GM18951 (cell line): ENCODE measurements around the gene GALNTL6.

Source experiments
- POLR2A ChIP-seq: IDR thresholded peaks from 4 replicates; pipeline ENCODE4 v1.6.1; 2011; ENCODE audit warnings: mild to moderate bottlenecking; ENCODE audit not compliant: insufficient read length, insufficient read depth; ENCODE audit errors: extremely low read depth
- in situ Hi-C: fragments of 300-500 bp; cut with MboI; formaldehyde crosslinking; loops from one replicate; pipeline ENCODE4 v1.12.0; 2022; ENCODE audit warnings: low sequenced_read_pairs, mixed read lengths, inconsistent platforms; ENCODE audit not compliant: unreplicated experiment

The GALNTL6 gene

DNA sequence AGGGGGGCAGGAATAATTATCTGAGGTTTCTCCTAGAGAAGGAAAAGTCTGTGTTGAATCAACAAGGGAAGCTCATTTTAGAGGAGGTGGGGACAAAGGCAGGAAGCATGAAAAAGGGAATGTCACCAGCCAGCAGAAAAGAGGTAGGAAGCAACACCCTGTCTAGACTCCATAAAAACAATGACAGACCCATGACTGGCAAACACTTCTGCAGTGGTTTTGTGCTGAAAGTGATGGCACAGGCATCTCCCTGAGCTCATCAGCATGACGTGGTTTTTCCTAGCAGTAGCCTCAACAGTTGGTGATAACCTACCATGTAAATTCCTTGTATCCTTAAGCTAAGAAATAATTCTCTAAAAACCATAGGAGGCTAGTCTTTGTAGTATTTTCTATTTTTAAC is 1244.7 kb downstream of the GALNTL6 start:
- no peak for TF ChIP-seq POLR2A
- in situ Hi-C loops = no loop called here

DNA sequence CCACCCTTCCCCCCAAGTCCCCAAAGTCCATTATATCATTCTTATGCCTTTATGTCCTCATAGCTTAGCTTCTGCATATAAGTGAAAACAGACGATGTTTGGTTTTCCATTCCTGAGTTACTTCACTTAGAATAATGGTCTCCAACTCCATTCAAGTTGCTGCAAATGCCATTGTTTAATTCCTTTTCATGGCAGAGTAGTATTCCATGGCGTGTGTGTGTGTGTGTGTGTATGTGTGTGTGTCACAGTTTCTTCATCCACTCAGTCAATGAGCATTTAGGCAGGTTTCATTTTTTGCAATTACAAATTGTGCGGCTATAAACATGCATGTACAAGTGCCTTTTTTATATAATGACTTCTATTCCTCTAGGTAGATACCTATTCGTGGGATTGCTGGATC is 1248.0 kb downstream of the GALNTL6 start:
- in situ Hi-C loops = no loop called here
- TF ChIP-seq POLR2A = no peak

DNA sequence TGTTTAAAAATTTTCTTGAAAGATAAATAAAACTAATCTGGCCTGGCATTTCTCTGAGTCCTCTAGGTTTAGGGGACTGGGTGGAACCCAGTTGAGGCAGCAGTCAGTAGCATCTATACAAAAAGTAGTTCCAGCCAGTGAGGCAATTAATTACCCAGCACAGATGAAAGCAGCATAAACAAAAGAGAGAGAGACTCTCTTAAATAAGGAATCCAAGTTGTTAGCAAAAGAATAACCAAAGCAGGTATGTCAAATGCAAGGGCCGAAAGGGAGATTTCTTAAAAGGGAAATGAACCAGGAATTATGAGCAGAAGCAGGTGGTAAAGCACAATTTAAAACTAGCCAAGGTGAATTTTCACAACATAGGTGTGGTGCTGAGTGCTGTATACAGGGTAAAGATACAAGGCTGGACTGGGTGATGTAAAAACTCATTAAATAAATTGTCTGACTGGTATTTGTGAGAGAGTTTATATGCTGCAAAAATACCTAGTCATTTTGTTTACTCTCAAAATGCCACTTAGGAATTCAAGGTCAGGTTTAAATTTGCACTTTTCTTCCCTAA is 1260.8 kb downstream of the GALNTL6 start:
- in situ Hi-C loops = no loop called here

DNA sequence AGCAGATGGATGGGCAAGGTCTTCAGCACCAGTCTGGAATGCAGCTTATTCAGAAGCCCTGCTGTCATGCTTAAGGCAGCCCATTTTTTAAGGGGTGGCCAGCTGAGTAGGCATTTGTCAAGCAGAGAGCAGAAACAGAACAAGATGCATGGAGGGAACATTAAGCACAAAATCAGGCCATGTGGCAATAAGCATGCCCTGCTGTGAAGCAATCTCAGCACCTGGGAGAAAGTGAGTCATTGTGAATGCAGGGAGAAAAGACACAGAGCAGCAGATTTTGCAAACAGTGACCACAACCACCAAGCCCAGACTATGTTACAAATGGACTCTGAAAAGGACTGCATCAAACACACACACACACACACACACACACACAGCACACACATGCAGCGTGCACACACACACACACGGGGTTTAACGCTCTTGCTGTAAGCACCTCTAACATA is 1261.3 kb downstream of the GALNTL6 start:
- in situ Hi-C loops = no loop called here
- no peak for TF ChIP-seq POLR2A

More for the DNA sequence above, 1260.8 kb downstream of the GALNTL6 start:
- no peak for TF ChIP-seq POLR2A

DNA sequence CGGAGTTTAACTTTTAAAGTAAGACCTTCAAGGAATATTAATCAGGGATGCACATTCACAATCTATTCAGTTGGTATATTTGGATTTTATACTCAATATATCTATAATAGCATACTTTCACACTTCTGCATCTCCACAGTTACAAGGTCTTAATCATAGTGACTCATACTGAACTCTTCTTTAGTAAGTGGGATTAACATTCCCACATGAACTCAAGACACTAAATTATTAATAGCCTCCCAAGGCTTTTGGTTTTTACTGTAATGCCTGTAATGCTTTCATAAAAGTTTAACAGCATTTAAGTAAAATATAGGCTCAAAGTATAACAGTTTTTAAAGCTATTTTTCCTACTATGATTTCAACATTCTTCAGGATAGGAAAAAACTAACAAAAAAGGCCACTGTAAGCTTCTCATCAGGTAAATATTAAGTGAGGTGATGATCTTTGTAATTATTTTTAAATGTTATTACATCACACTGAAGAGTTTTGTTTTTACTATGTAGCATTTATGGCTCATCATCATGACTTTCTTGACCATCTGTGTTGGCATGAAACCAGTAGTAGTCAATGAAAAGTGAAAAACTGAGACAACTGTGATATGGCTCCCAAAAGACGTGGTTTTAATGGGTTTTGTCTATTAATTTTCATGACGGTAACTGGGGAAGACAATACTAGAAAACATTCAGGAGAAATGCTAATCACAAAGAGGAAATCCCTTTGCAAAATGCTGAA is 1263.9 kb downstream of the GALNTL6 start:
- TF ChIP-seq POLR2A = no peak
- in situ Hi-C loops = no loop called here

DNA sequence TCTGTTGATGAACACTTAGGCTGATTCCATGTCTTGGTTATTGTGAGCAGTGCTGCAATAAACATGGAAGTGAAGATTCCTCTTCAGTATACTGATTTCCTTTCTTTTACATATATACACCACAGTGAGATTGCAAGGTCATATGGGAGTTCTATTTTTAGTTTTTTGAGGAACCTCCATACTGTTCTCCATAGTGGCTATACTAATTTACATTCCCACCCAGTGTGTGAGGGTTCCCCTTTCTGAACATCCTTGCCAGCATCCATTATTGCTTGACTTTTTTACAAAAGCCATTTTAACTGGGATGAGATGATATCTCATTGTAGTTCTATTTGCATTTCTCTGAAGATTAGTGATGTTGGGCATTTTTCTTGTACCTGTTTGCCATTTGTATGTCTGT is 1274.9 kb downstream of the GALNTL6 start:
- in situ Hi-C loops = no loop called here
- no peak for TF ChIP-seq POLR2A
